Cardiac septum (tissue), 1 donor: ENCODE data around the gene TAF1B. TPM values are rescaled to one million over a fixed set of nuclear protein-coding genes. Genes with fewer than 3 reads are reported as not detected.
"Not testable (repeated sequence)": the region's sequence is repeated elsewhere in the genome, so short reads cannot be mapped to it uniquely, and the experiment has no call there.

ENCODE experiments used
- DNase-seq: peaks from one replicate; pipeline ENCODE4 v3.0.0-alpha.2; 2020; ENCODE audit warnings: low spot score
- intact Hi-C: fragments of 100-400 bp; cut with DNase I; formaldehyde crosslinking; loops from one replicate; pipeline ENCODE4 v1.14.0; 2022
- total RNA-seq: library from RNA; stranded (reverse); fragmentation: NEBNext Ultra II Directional; extraction: Animal tissue kit (Norgen Biotek cat#: 25700); gene quantifications from one replicate; pipeline ENCODE4 v1.2.1, GENCODE V29; 2021
- donor health status: DM: no; HTN: no; CAD: no.

TAF1B gene
- total RNA-seq, 1 donor from 2014 or later, result 8.4 TPM

GRCh38 chr2:9824441-9824840, 18.8 kb upstream of the TAF1B start:
- intact Hi-C loops, result no loop called here
- no peak for DNase-seq

- intact Hi-C loops, result no loop called here
- DNase-seq, result no peak
Measured at GRCh38 chr2:9824956-9825720, 18.1 kb upstream of the TAF1B start.

GRCh38 chr2:9826208-9826607, 17.1 kb upstream of the TAF1B start:
- no peak for DNase-seq
- intact Hi-C loops, result no loop called here

GRCh38 chr2:9830685-9831410, 12.4 kb upstream of the TAF1B start:
- DNase-seq, result no peak
- intact Hi-C loops, result no loop called here

- intact Hi-C loops, result no loop called here
- DNase-seq, result no peak
Measured at GRCh38 chr2:9831670-9832069, 11.6 kb upstream of the TAF1B start.

- DNase-seq, result no peak
- intact Hi-C loops, result no loop called here
Measured at GRCh38 chr2:9832586-9832985, 10.7 kb upstream of the TAF1B start.

- intact Hi-C loops, DNase-seq: not testable (repeated sequence)
Measured at GRCh38 chr2:9835068-9835467, 8.2 kb upstream of the TAF1B start.

GRCh38 chr2:9836074-9836473, 7.2 kb upstream of the TAF1B start:
- no peak for DNase-seq
- intact Hi-C loops, result no loop called here

GRCh38 chr2:9836517-9836916, 6.8 kb upstream of the TAF1B start:
- DNase-seq, result no peak
- intact Hi-C loops, result no loop called here

- DNase-seq, result no peak
- intact Hi-C loops, result no loop called here
Measured at GRCh38 chr2:9837451-9837850, 5.8 kb upstream of the TAF1B start.

- intact Hi-C loops, result no loop called here
- DNase-seq, result no peak
Measured at GRCh38 chr2:9838391-9838790, 4.9 kb upstream of the TAF1B start.

GRCh38 chr2:9842487-9843228, 616 bp upstream of the TAF1B start:
- DNase-seq, result no peak
- intact Hi-C loops, result loop anchor here (5.0 to 10.0 kb wide), 2 partner anchors 140 to 202 kb away; partner anchors contain the start of gene KLF11

- intact Hi-C loops, result loop anchor here (5.0 to 10.0 kb wide), 2 partner anchors 138 to 201 kb away; partner anchors contain the start of gene KLF11
- no peak for DNase-seq
Measured at GRCh38 chr2:9844036-9844483, 786 bp downstream of the TAF1B start.

GRCh38 chr2:9844576-9844975, 1.3 kb downstream of the TAF1B start:
- intact Hi-C loops, result loop anchor here (5.0 to 10.0 kb wide), 2 partner anchors 138 to 200 kb away; partner anchors contain the start of gene KLF11
- DNase-seq, result no peak

- no peak for DNase-seq
- intact Hi-C loops, result loop anchor here (10.0 kb wide), 1 partner anchor 198 kb away; the partner anchor contains the start of gene KLF11
Measured at GRCh38 chr2:9846554-9846953, 3.3 kb downstream of the TAF1B start.

- intact Hi-C loops, result loop anchor here (10.0 kb wide), 1 partner anchor 198 kb away; the partner anchor contains the start of gene KLF11
- DNase-seq, result no peak
Measured at GRCh38 chr2:9847140-9847539, 3.9 kb downstream of the TAF1B start.

- no peak for DNase-seq
- intact Hi-C loops, result no loop called here
Measured at GRCh38 chr2:9852881-9853280, 9.6 kb downstream of the TAF1B start.

GRCh38 chr2:9857814-9858729, 14.8 kb downstream of the TAF1B start:
- intact Hi-C loops, result no loop called here
- DNase-seq, result no peak

GRCh38 chr2:9858730-9859068, 15.4 kb downstream of the TAF1B start:
- DNase-seq, result no peak
- intact Hi-C loops, result no loop called here
